Endothelial cell of umbilical vein (primary cell): ENCODE measurements around the gene DTNA. TPM values are rescaled to one million over a fixed set of nuclear protein-coding genes. Genes with fewer than 3 reads are reported as not detected.

Source experiments
- BruUV-seq: library from RNA; stranded (reverse); fragments of 400-500 nt; replicated peaks from 2 replicates; lab custom pipeline; 2021; lab: Mats Ljungman, UMichigan
- CTCF ChIA-PET: fragments of 300-600, 350-600 bp; sonication (Branson Sonifier 250); formaldehyde crosslinking; loops from one replicate; lab custom pipeline; 2021; ENCODE audit warnings: antibody characterized with exemption, inconsistent platforms; lab: Charles Lee
- POLR2A ChIA-PET: fragments of 300-600, 350-600 bp; sonication (Branson Sonifier 250); formaldehyde crosslinking; loops from one replicate; lab custom pipeline; 2021; ENCODE audit warnings: antibody characterized with exemption, inconsistent platforms; lab: Charles Lee
- DNase-seq: peaks from one replicate; pipeline ENCODE4 v3.0.0-alpha.2; 2011; ENCODE audit warnings: low read depth, low spot score
- FAIRE-seq: peaks from 2 replicates; lab custom pipeline; 2011; peaks lifted over from hg19 to GRCh38; lab: Jason Lieb, UNC
- H2AFZ ChIP-seq: 2 replicates; pipeline ENCODE4 v1.6.0; 2012; ENCODE audit warnings: low read depth, low read length, control low read depth, inconsistent platforms
- H3K27ac ChIP-seq: 2 replicates; pipeline ENCODE4 v1.5.1; 2011; ENCODE audit warnings: low read depth, mild to moderate bottlenecking, control low read depth, low read length, moderate library complexity; ENCODE audit not compliant: insufficient read depth
- H3K27me3 ChIP-seq, 2 experiments: 2 replicates each; pipeline versions ENCODE4 v1.6.0 to v1.6.1; 2011; ENCODE audit warnings: low read length in 2 of 2, mixed read lengths in 1 of 2; ENCODE audit not compliant: control insufficient read depth in 2 of 2, insufficient read depth in 2 of 2
- H3K36me3 ChIP-seq, 2 experiments: 2 replicates in 1 of 2; 3 replicates in 1 of 2; pipeline ENCODE4 v1.5.1; 2011; ENCODE audit warnings: low read length in 2 of 2, mild to moderate bottlenecking in 1 of 2, moderate library complexity in 1 of 2; ENCODE audit not compliant: control insufficient read depth in 2 of 2, insufficient read depth in 2 of 2; ENCODE audit errors: extremely low read depth in 1 of 2
- H3K4me1 ChIP-seq: 3 replicates; pipeline ENCODE4 v1.5.1; 2011; ENCODE audit warnings: mild to moderate bottlenecking, low read length; ENCODE audit not compliant: control insufficient read depth, insufficient read depth; ENCODE audit errors: extremely low read depth
- H3K4me2 ChIP-seq: 2 replicates; pipeline ENCODE4 v1.6.1; 2011; ENCODE audit warnings: low read length, control low read depth, mixed read lengths; ENCODE audit not compliant: insufficient read depth
- H3K4me3 ChIP-seq, 3 experiments: fragments of 200-600 bp in 1 of 3; sonication (generic), shearing (Covaris generic) in 1 of 3; replicated peaks in 1 of 3; 2 replicates each; pipeline ENCODE4 v1.5.1; 2011 to 2016; ENCODE audit warnings: control low read depth in 3 of 3, low read length in 3 of 3, mild to moderate bottlenecking in 2 of 3, inconsistent platforms in 1 of 3, low read depth in 1 of 3, moderate library complexity in 1 of 3; ENCODE audit not compliant: insufficient read depth in 1 of 3
- H3K79me2 ChIP-seq: 2 replicates; pipeline ENCODE4 v1.6.0; 2012; ENCODE audit warnings: low read length, inconsistent platforms; ENCODE audit not compliant: control insufficient read depth, insufficient read depth
- H3K9ac ChIP-seq: replicated peaks from 2 replicates; pipeline ENCODE3; 2011; ENCODE audit warnings: low read length, control low read depth; ENCODE audit not compliant: insufficient read depth; ENCODE audit errors: extremely low read depth
- H3K9me1 ChIP-seq: replicated peaks from 3 replicates; pipeline ENCODE4 v1.6.0; 2011; ENCODE audit warnings: mild to moderate bottlenecking, low read length; ENCODE audit not compliant: control insufficient read depth, insufficient read depth; ENCODE audit errors: extremely low read depth
- H3K9me3 ChIP-seq: replicated peaks from 2 replicates; pipeline ENCODE4 v1.5.1; 2012; ENCODE audit warnings: low read length, inconsistent platforms; ENCODE audit not compliant: control insufficient read depth, insufficient read depth
- H4K20me1 ChIP-seq: replicated peaks from 2 replicates; pipeline ENCODE3; 2011; ENCODE audit warnings: mild to moderate bottlenecking, low read length; ENCODE audit not compliant: control insufficient read depth, insufficient read depth; ENCODE audit errors: extremely low read depth
- EZH2 ChIP-seq: IDR thresholded peaks from 2 replicates; pipeline ENCODE4 v1.6.1; 2012; ENCODE audit warnings: borderline replicate concordance, low read depth, mild to moderate bottlenecking, moderate library complexity, low read length, inconsistent platforms; ENCODE audit not compliant: severe bottlenecking
- FOS ChIP-seq: IDR thresholded peaks from 2 replicates; pipeline ENCODE4 v1.6.1; 2011; ENCODE audit warnings: mild to moderate bottlenecking, low read length, moderate library complexity, borderline replicate concordance; ENCODE audit not compliant: insufficient read depth
- GATA2 ChIP-seq: IDR thresholded peaks from 2 replicates; pipeline ENCODE4 v1.7.0; 2011; ENCODE audit warnings: low read depth, mild to moderate bottlenecking, moderate library complexity, mixed read lengths, low read length; ENCODE audit not compliant: insufficient read length, insufficient read depth
- JUN ChIP-seq: IDR thresholded peaks from 2 replicates; pipeline ENCODE4 v1.6.1; 2011; ENCODE audit warnings: borderline replicate concordance, low read depth; ENCODE audit not compliant: insufficient read length, insufficient read depth
- MYC ChIP-seq: IDR thresholded peaks from one replicate; pipeline ENCODE4 v1.6.1; 2011; ENCODE audit warnings: mild to moderate bottlenecking, low read depth, low read length
- POLR2A ChIP-seq: IDR thresholded peaks from 2 replicates; pipeline ENCODE4 v1.6.1; 2012; ENCODE audit warnings: low read depth, mild to moderate bottlenecking, control low read depth, low read length
- POLR2AphosphoS5 ChIP-seq: IDR thresholded peaks from 2 replicates; pipeline ENCODE4 v1.6.1; 2012; ENCODE audit warnings: low read depth, mild to moderate bottlenecking, control low read depth, low read length, moderate library complexity; ENCODE audit not compliant: insufficient read depth
- dilution Hi-C: fragments of 300-500 bp; cut with MboI; formaldehyde crosslinking; loops from one replicate; pipeline ENCODE4 v1.15.0; 2019; ENCODE audit warnings: low sequenced_read_pairs; ENCODE audit not compliant: extremely low pct_ligation_motif_present
- intact Hi-C: fragments of 100-400 bp; cut with micrococcal nuclease; formaldehyde crosslinking; loops from one replicate; pipeline ENCODE4 v1.10.0; 2022
- polyA plus RNA-seq, 4 experiments: library from polyadenylated mRNA; depleted of rRNA in 3 of 4; stranded (reverse) in 3 of 4; unstranded in 1 of 4; fragments of >200 nt; gene quantifications; 2 replicates each; pipeline versions ENCODE4 v1.2.1 to v1.2.3, GENCODE V29; 2011 to 2012; ENCODE audit warnings: missing spikeins in 1 of 4
- total RNA-seq: library from RNA; stranded (reverse); gene quantifications from 2 replicates; pipeline ENCODE4 v1.2.3, GENCODE V29; 2021
- TF ChIP-seq, protein P1 (sequence below), 2 donors: IDR thresholded peaks; 1 replicate in 1 of 2; 2 replicates in 1 of 2; pipeline ENCODE4 v1.5.1; 2011; ENCODE audit warnings: low read length in 2 of 2, mild to moderate bottlenecking in 2 of 2, moderate library complexity in 2 of 2, control low read depth in 1 of 2, inconsistent platforms in 1 of 2, low read depth in 1 of 2; ENCODE audit not compliant: insufficient read depth in 1 of 2; ENCODE audit errors: extremely low read depth in 1 of 2
- TF ChIP-seq, protein P2 (sequence below): IDR thresholded peaks from 2 replicates; pipeline ENCODE4 v1.6.1; 2011; ENCODE audit not compliant: insufficient read depth, insufficient read length

Gene DTNA
- total and polyA plus RNA-seq, 2 donors (not counting 3 experiments of a cell fraction or from before 2014, with no cell fraction given): 6.6 to 15.3 TPM

DNA sequence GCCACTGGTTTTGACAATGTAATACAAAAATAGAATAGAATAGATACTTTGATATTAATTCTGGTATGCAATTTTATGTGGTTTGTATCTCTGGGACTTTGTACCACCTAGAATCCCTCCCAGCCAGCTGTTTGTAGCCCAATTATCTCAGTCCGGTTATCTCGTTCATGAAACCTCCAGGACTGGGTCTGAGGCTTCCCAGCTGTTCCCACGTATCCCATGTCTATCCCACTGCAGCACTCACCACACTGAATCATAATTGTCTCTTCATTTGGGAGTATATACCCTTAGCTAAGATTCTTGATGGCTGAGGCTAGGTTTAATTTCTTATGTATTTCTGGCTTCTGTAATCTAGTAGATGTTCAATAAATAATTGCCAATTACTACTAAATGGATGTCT lies 226.7 kb downstream of the DTNA start:
- POLR2A ChIA-PET: no interaction called here
- CTCF ChIA-PET: interaction anchor here (1.5 kb wide), 1 partner anchor 12 kb away, joined by 3 read pairs; no protein-coding TSS in a partner anchor
- H3K4me3 ChIP-seq: no peak overlapping the region
- no peaks in the 10 kb centered on the region for H3K79me2 ChIP-seq
- H3K9ac ChIP-seq: no peak overlapping the region
- H3K9me3 ChIP-seq: no peaks in the 10 kb centered on the region
- DNase-seq (no peak), FAIRE-seq (no peak)
- H3K4me1 ChIP-seq: no peaks in the 10 kb centered on the region
- no peaks in the 10 kb centered on the region for H3K9me1 ChIP-seq
- BruUV-seq: no TSS peak
- H3K4me2 ChIP-seq: no peak overlapping the region
- no peaks in the 10 kb centered on the region for H4K20me1 ChIP-seq
- dilution Hi-C loops: no loop called here
- no peaks in the 10 kb centered on the region for H3K36me3 ChIP-seq
- TF ChIP-seq, protein P1, sequence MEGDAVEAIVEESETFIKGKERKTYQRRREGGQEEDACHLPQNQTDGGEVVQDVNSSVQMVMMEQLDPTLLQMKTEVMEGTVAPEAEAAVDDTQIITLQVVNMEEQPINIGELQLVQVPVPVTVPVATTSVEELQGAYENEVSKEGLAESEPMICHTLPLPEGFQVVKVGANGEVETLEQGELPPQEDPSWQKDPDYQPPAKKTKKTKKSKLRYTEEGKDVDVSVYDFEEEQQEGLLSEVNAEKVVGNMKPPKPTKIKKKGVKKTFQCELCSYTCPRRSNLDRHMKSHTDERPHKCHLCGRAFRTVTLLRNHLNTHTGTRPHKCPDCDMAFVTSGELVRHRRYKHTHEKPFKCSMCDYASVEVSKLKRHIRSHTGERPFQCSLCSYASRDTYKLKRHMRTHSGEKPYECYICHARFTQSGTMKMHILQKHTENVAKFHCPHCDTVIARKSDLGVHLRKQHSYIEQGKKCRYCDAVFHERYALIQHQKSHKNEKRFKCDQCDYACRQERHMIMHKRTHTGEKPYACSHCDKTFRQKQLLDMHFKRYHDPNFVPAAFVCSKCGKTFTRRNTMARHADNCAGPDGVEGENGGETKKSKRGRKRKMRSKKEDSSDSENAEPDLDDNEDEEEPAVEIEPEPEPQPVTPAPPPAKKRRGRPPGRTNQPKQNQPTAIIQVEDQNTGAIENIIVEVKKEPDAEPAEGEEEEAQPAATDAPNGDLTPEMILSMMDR (IDR thresholded peaks at IDR 0.05; ENCODE audit: extremely low read depth in 1 of 2, insufficient read depth in 1 of 2, low read depth in 1 of 2, low read length in 2 of 2): no peak
- TF ChIP-seq FOS: no peak
- H3K27ac ChIP-seq: no peak overlapping the region
- intact Hi-C loops: no loop called here
- H2AFZ ChIP-seq: no peak overlapping the region
- H3K27me3 ChIP-seq: no peaks in the 10 kb centered on the region

DNA sequence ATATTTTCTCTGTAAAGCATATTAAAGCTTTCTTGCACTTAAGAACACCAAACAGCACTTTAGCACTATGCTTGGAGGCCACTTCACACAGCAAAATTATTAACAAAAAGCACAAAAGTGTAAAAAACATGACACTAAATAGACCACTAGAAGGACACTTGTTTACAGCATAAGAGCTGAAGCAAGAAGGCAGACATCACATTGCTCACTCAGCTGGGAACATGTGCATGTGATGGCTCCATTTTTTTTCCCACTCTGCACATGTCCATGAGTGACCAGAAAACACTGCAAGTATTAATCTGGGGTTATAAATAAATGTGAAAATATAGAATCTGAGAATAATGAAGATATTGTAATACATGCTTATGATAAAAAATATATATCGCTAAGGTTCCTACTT lies 228.0 kb downstream of the DTNA start:
- Histone ChIP-seq H3K9me3 (no peaks in the 10 kb centered on the region), H3K4me1 (no peaks in the 10 kb centered on the region), H3K9me1 (no peaks in the 10 kb centered on the region), H3K27ac (no peak overlapping the region), H3K79me2 (no peaks in the 10 kb centered on the region), H2AFZ (no peak overlapping the region), H3K4me3 (no peak overlapping the region), H3K27me3 (peaks cover 0 to 3% of the 10 kb centered on the region in 2 experiments), H3K9ac (no peak overlapping the region), H3K4me2 (no peak overlapping the region), H4K20me1 (no peaks in the 10 kb centered on the region), H3K36me3 (no peaks in the 10 kb centered on the region)
- no TSS peak for BruUV-seq
- FAIRE-seq (no peak), DNase-seq (no peak)
- intact Hi-C loops (no loop called here), dilution Hi-C loops (no loop called here)
- TF ChIP-seq POLR2A (no peak), FOS (no peak), EZH2 (no peak), GATA2 (no peak), POLR2AphosphoS5 (no peak), MYC (no peak), JUN (no peak)
- TF ChIP-seq, protein P2, sequence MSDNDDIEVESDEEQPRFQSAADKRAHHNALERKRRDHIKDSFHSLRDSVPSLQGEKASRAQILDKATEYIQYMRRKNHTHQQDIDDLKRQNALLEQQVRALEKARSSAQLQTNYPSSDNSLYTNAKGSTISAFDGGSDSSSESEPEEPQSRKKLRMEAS: no peak
- TF ChIP-seq, protein P1 (IDR thresholded peaks at IDR 0.05; ENCODE audit: extremely low read depth in 1 of 2, insufficient read depth in 1 of 2, low read depth in 1 of 2, low read length in 2 of 2): no peak
- ChIA-PET POLR2A (no interaction called here), CTCF (interaction anchor here (0.6 to 1.5 kb wide), 2 partner anchors 10 to 55 kb away, joined by 3 to 4 read pairs; no protein-coding TSS in a partner anchor)
